H1 (cell line): ENCODE measurements around the gene IFNL1. TPM values are rescaled to one million over a fixed set of nuclear protein-coding genes. Genes with fewer than 3 reads are reported as not detected.

Source experiments
- CHD7 ChIP-seq: fragments of 300-600 bp; sonication (generic); IDR thresholded peaks from 2 replicates; pipeline ENCODE4 v1.7.1; 2012; ENCODE audit warnings: low read length, moderate library complexity, mild to moderate bottlenecking, inconsistent platforms; ENCODE audit not compliant: insufficient replicate concordance
- EGR1 ChIP-seq: IDR thresholded peaks from 2 replicates; pipeline ENCODE4 v1.6.1; 2011; ENCODE audit warnings: low read depth, low read length, borderline replicate concordance
- KDM5A ChIP-seq: fragments of 200-600 bp; IDR thresholded peaks from 2 replicates; pipeline ENCODE4 v1.7.1; 2012; ENCODE audit warnings: mild to moderate bottlenecking, low read length, inconsistent platforms, mixed read lengths
- RBBP5 ChIP-seq: IDR thresholded peaks from 2 replicates; pipeline ENCODE4 v1.7.1; 2012; ENCODE audit warnings: low read depth, mild to moderate bottlenecking, inconsistent platforms, low read length, moderate library complexity, borderline replicate concordance
- SUZ12 ChIP-seq: fragments of 200-600 bp; sonication (generic); IDR thresholded peaks from 2 replicates; pipeline ENCODE4 v1.6.1; 2012; ENCODE audit warnings: mild to moderate bottlenecking, inconsistent platforms, low read length, moderate library complexity, mixed read lengths
- TCF12 ChIP-seq: IDR thresholded peaks from 2 replicates; pipeline ENCODE4 v1.6.1; 2011; ENCODE audit warnings: low read depth, mild to moderate bottlenecking, low read length
- polyA plus RNA-seq, 7 experiments: library from polyadenylated mRNA; depleted of rRNA in 3 of 7; stranded (reverse) in 5 of 7; unstranded in 2 of 7; fragments of >200 nt in 5 of 7; fragments of 200-250 nt in 2 of 7; gene quantifications; 1 replicate in 5 of 7; 2 replicates in 1 of 7; 4 replicates in 1 of 7; pipeline versions ENCODE4 v1.2.1 to v1.2.3, GENCODE V29; 2011 to 2013; ENCODE audit warnings: missing spikeins in 2 of 7, mixed read lengths in 2 of 7
- total RNA-seq: library from RNA; stranded (reverse); fragmentation: NEBNext Ultra II Directional; extraction: Animal tissue kit (Norgen Biotek cat#: 25700); gene quantifications from 2 replicates; pipeline ENCODE4 v1.2.1, GENCODE V29; 2021

IFNL1 gene
- total and polyA plus RNA-seq, 2 of the 8 experiments (the other 6 are each of a cell fraction or from before 2014, with no cell fraction given), result not detected

GRCh38 chr19:39345956-39346355, 49.7 kb downstream of the IFNL1 start (continued):
- TF ChIP-seq CHD7, result no peak
- no peak for TF ChIP-seq RBBP5
- TF ChIP-seq SUZ12, result no peak
- no peak for TF ChIP-seq TCF12
- TF ChIP-seq EGR1, result no peak
- no peak for TF ChIP-seq KDM5A
